A549 (cell line): ENCODE data around the gene TIAM2. TPM values are rescaled to one million over a fixed set of nuclear protein-coding genes. Genes with fewer than 3 reads are reported as not detected.
A peak's percentile ranks its signal among the peaks of the same experiment; 100 is the strongest.

Experiments used
- ATAC-seq, 2 experiments: fragments of 200-7000 bp in 1 of 2; fragments of >200 bp in 1 of 2; cut with Nextera tagmentation in 1 of 2; cut with Tn5 transposase in 1 of 2; 3 replicates each; pipeline versions ENCODE4 v1.8.0 to v1.9.1; 2018 to 2020; ENCODE audit warnings: mild to moderate bottlenecking in 1 of 2, moderate library complexity in 1 of 2
- CTCF ChIA-PET: fragments of 300-600 bp; sonication (Branson Sonifier 250); formaldehyde crosslinking; extraction: SDS; loops from one replicate; lab custom pipeline; 2021; ENCODE audit warnings: antibody characterized with exemption, inconsistent platforms; lab: Yijun Ruan, JAX
- POLR2A ChIA-PET: fragments of 350-600 bp; formaldehyde crosslinking; extraction: SDS; loops from one replicate; lab custom pipeline; 2021; ENCODE audit warnings: antibody characterized with exemption, inconsistent platforms; lab: Yijun Ruan, JAX
- DNase-seq, 2 experiments: peaks; one replicate each; pipeline versions ENCODE4 v3.0.0 to v3.0.0-alpha.2; 2011 to 2016; ENCODE audit warnings: low read depth in 1 of 2, low spot score in 1 of 2
- FAIRE-seq: peaks from 2 replicates; lab custom pipeline; 2011; peaks lifted over from hg19 to GRCh38; lab: Jason Lieb, UNC
- H3K27ac ChIP-seq, 2 experiments: fragments of >200 bp; sonication (Bioruptor Twin); formaldehyde crosslinking; 3 replicates each; pipeline ENCODE4 v1.5.1; 2016 to 2017
- H3K4me1 ChIP-seq: fragments of >200 bp; sonication (Bioruptor Twin); formaldehyde crosslinking; 3 replicates; pipeline ENCODE4 v1.6.1; 2016
- H3K4me2 ChIP-seq: fragments of >200 bp; sonication (Bioruptor Twin); formaldehyde crosslinking; 3 replicates; pipeline ENCODE4 v1.6.1; 2016
- H3K4me3 ChIP-seq: fragments of >200 bp; sonication (Bioruptor Twin); formaldehyde crosslinking; 3 replicates; pipeline ENCODE4 v1.5.1; 2016
- H3K9me3 ChIP-seq: fragments of >200 bp; sonication (Bioruptor Twin); formaldehyde crosslinking; 3 replicates; pipeline ENCODE4 v1.6.1; 2016
- BHLHE40 ChIP-seq: IDR thresholded peaks from 2 replicates; pipeline ENCODE4 v1.6.1; 2012; ENCODE audit warnings: low read depth, low read length, inconsistent platforms
- CEBPB ChIP-seq, 2 experiments: fragments of >200 bp in 1 of 2; sonication (Bioruptor Twin) in 1 of 2; formaldehyde crosslinking in 1 of 2; IDR thresholded peaks; 2 replicates each; pipeline ENCODE4 v1.6.1; 2012 to 2016
- CHD2 ChIP-seq: fragments of 150-350 bp; IDR thresholded peaks from 2 replicates; pipeline ENCODE4 v1.6.1; 2014; ENCODE audit warnings: low read length; ENCODE audit not compliant: partially characterized antibody
- ELK1 ChIP-seq: fragments of 150-350 bp; IDR thresholded peaks from 2 replicates; pipeline ENCODE4 v1.6.1; 2014; ENCODE audit warnings: low read depth, mild to moderate bottlenecking, low read length
- ESRRA ChIP-seq: fragments of 150-350 bp; IDR thresholded peaks from 2 replicates; pipeline ENCODE4 v1.6.1; 2014; ENCODE audit warnings: mild to moderate bottlenecking, low read length, borderline replicate concordance
- HDAC2 ChIP-seq: fragments of 200-600 bp; sonication (generic); IDR thresholded peaks from 2 replicates; pipeline ENCODE4 v1.6.1; 2016
- HMGXB4 ChIP-seq: fragments of 250-450 bp; sonication (Bioruptor Pico); IDR thresholded peaks from 2 replicates; pipeline ENCODE4 v1.5.0; 2021; ENCODE audit warnings: mild to moderate bottlenecking, moderate library complexity, borderline replicate concordance
- MAFK ChIP-seq: fragments of 450-650 bp; IDR thresholded peaks from 2 replicates; pipeline ENCODE4 v1.6.1; 2014; ENCODE audit not compliant: partially characterized antibody
- MAX ChIP-seq: IDR thresholded peaks from 2 replicates; pipeline ENCODE4 v1.6.1; 2012
- NFE2L2 ChIP-seq: fragments of 150-350 bp; conservative IDR thresholded peaks from 2 replicates; pipeline ENCODE4 v1.6.1; 2014; ENCODE audit warnings: low read length
- NPAS2 ChIP-seq: fragments of 250-450 bp; sonication (Bioruptor Pico); IDR thresholded peaks from 2 replicates; pipeline ENCODE4 v1.8.0; 2022; ENCODE audit warnings: mild to moderate bottlenecking, moderate library complexity, borderline replicate concordance
- NR3C1 ChIP-seq: fragments of >200 bp; sonication (Bioruptor Twin); formaldehyde crosslinking; IDR thresholded peaks from 3 replicates; pipeline ENCODE4 v1.6.1; 2017
- POLR2A ChIP-seq: IDR thresholded peaks from 2 replicates; pipeline ENCODE4 v1.6.1; 2012; ENCODE audit warnings: mild to moderate bottlenecking, low read length
- POLR2AphosphoS2 ChIP-seq: conservative IDR thresholded peaks from 2 replicates; pipeline ENCODE4 v1.6.1; 2012; ENCODE audit warnings: low read length, improper control_type of control experiment, inconsistent platforms
- RARB ChIP-seq: fragments of 250-450 bp; sonication (Bioruptor Pico); IDR thresholded peaks from 2 replicates; pipeline ENCODE4 v1.8.0; 2021; ENCODE audit warnings: mild to moderate bottlenecking, moderate library complexity
- RFX5 ChIP-seq: fragments of 450-650 bp; IDR thresholded peaks from 2 replicates; pipeline ENCODE4 v1.7.1; 2014; ENCODE audit warnings: antibody characterized with exemption, mild to moderate bottlenecking, moderate library complexity
- RNF2 ChIP-seq: fragments of 200-600 bp; sonication (generic); IDR thresholded peaks from 2 replicates; pipeline ENCODE4 v1.6.1; 2016; ENCODE audit warnings: low read depth, mild to moderate bottlenecking, antibody characterized with exemption, moderate library complexity, borderline replicate concordance
- SMC3 ChIP-seq: fragments of >200 bp; sonication (Bioruptor Twin); formaldehyde crosslinking; IDR thresholded peaks from 3 replicates; pipeline ENCODE4 v1.6.1; 2018; ENCODE audit warnings: inconsistent platforms
- SREBF2 ChIP-seq: fragments of 450-650 bp; IDR thresholded peaks from 2 replicates; pipeline ENCODE4 v1.6.1; 2014; ENCODE audit warnings: mild to moderate bottlenecking, moderate library complexity
- TFCP2L1 ChIP-seq: fragments of 250-450 bp; sonication (Bioruptor Pico); IDR thresholded peaks from 2 replicates; pipeline ENCODE4 v1.5.0; 2021; ENCODE audit warnings: mild to moderate bottlenecking
- TP53 ChIP-seq: fragments of 250-450 bp; sonication (Bioruptor Pico); IDR thresholded peaks from 2 replicates; pipeline ENCODE4 v1.5.0; 2021; ENCODE audit warnings: mild to moderate bottlenecking, moderate library complexity
- WGBS: methylation state at CpG from one replicate; pipeline ENCODE4 v1.1.6; 2017; ENCODE audit errors: missing lambda C conversion rate; 5-methylcytosine and 5-hydroxymethylcytosine counted together
- polyA plus RNA-seq, 4 experiments: library from polyadenylated mRNA; depleted of rRNA in 3 of 4; stranded (reverse); fragments of >200 nt; fragmentation: RNase III in 1 of 4; extraction: RNeasy Plus Mini Kit Qiagen cat#74134 plus additional on column Dnase treatment in 1 of 4; gene quantifications; 2 replicates in 3 of 4; 3 replicates in 1 of 4; pipeline ENCODE4 v1.2.3, GENCODE V29; 2011 to 2017
- TF ChIP-seq, protein P1 (sequence below): IDR thresholded peaks from 2 replicates; pipeline ENCODE4 v1.6.1; 2012; ENCODE audit warnings: low read depth, borderline replicate concordance
- TF ChIP-seq, protein P2 (sequence below): fragments of 450-650 bp; IDR thresholded peaks from 2 replicates; pipeline ENCODE4 v1.6.1; 2014; ENCODE audit warnings: antibody characterized with exemption
- TF ChIP-seq, protein P3 (sequence below): fragments of >200 bp; sonication (Bioruptor Twin); formaldehyde crosslinking; IDR thresholded peaks from 2 replicates; pipeline ENCODE4 v1.6.1; 2016

TIAM2 gene
- polyA plus RNA-seq, 2 of the 4 experiments (the other 2 are of a cell fraction), result 2.5 to 3.1 TPM

DNA sequence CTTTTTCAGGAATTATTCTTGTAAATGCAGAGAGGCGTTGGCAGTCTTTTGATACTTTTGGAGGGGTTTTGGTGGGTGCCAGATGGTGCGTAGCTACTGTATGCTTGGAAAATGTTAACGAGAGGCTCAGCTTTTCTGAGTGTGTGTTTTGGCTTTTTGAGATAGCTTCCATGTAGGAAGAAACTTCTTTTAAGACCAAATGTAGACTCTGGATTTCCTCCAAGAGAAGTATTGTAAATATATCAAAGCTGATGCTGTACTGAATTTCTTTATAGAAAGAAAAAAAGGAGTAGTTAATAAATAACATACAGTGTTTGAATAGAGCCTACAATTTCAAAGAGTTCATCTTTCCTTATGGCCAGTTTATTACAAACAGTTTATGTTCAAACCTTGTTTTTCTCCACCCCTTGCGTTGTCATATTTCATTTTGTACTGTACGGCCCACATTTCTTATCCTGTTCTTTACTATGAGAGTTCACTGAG is 16.7 kb downstream of the TIAM2 start:
- H3K4me3 ChIP-seq, result no peak overlapping the region
- peak overlapping the region; percentile 53 for H3K4me2 ChIP-seq
- ATAC-seq (no peak), DNase-seq (no peak), FAIRE-seq (no peak)
- POLR2A ChIA-PET, result interaction anchor here (1.2 kb wide), 1 partner anchor 15 kb away, joined by 3 read pairs; no protein-coding TSS in a partner anchor
- no peaks in the 10 kb centered on the region for H3K9me3 ChIP-seq
- H3K27ac ChIP-seq, result peak overlapping the region in 1 of 2 experiments; percentile 66; a peak in 3 of 6 replicates
- TF ChIP-seq NPAS2 (CRISPR knock-in tag), result no peak
- TF ChIP-seq, protein P1, sequence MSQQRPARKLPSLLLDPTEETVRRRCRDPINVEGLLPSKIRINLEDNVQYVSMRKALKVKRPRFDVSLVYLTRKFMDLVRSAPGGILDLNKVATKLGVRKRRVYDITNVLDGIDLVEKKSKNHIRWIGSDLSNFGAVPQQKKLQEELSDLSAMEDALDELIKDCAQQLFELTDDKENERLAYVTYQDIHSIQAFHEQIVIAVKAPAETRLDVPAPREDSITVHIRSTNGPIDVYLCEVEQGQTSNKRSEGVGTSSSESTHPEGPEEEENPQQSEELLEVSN, result no peak
- TF ChIP-seq TFCP2L1, result no peak
- TF ChIP-seq ESRRA, result no peak
- no peak for TF ChIP-seq NR3C1
- no peak for TF ChIP-seq HDAC2
- no peak for TF ChIP-seq CEBPB (IDR thresholded peaks at IDR 0.05)
- WGBS, result 40% methylated on average over 5 of the region's 5 CpGs
- CTCF ChIA-PET, result no interaction called here
- H3K4me1 ChIP-seq, result peaks cover 56% of the 10 kb centered on the region

GRCh38 chr6:155013457-155013876 is 18.4 kb downstream of the TIAM2 start:
- Histone ChIP-seq H3K4me1 (peaks cover 65% of the 10 kb centered on the region), H3K9me3 (no peaks in the 10 kb centered on the region), H3K27ac (peak overlapping the region in 1 of 2 experiments; percentile 20; a peak in 2 of 6 replicates), H3K4me3 (no peak overlapping the region), H3K4me2 (no peak overlapping the region; the same call in 2 of the 3 replicates)
- TF ChIP-seq CEBPB (IDR thresholded peaks at IDR 0.05) (no peak), NPAS2 (CRISPR knock-in tag) (no peak), ELK1 (no peak), MAFK (peak; percentile 51), SMC3 (no peak), POLR2AphosphoS2 (no peak)
- TF ChIP-seq, protein P2, sequence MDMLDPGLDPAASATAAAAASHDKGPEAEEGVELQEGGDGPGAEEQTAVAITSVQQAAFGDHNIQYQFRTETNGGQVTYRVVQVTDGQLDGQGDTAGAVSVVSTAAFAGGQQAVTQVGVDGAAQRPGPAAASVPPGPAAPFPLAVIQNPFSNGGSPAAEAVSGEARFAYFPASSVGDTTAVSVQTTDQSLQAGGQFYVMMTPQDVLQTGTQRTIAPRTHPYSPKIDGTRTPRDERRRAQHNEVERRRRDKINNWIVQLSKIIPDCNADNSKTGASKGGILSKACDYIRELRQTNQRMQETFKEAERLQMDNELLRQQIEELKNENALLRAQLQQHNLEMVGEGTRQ, result no peak
- TF ChIP-seq, protein P3, sequence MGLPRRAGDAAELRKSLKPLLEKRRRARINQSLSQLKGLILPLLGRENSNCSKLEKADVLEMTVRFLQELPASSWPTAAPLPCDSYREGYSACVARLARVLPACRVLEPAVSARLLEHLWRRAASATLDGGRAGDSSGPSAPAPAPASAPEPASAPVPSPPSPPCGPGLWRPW, result no peak
- ATAC-seq (no peak), FAIRE-seq (no peak), DNase-seq (no peak)
- WGBS, result 76% methylated on average over 4 of the region's 4 CpGs
- ChIA-PET CTCF (no interaction called here), POLR2A (no interaction called here)

DNA sequence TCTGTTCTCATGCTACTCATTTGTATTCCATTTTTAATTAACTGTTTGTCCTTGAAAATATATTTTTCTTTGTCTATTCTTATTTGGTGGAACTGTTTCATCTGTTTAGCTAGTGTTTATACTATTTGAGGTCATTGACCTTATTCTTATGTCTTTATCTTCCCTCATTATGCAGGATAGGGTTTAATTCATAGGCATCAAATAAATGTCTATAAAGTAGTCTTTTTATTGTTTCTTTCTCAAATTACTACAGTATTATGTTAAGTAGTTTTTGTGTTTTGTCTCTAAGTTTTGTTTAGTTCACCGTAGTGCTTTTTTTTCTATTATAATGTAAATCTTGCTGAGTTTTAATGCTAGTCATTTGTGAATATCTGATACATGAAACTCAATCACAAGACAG is 19.0 kb downstream of the TIAM2 start:
- POLR2A ChIA-PET, result no interaction called here
- peaks cover 65% of the 10 kb centered on the region for H3K4me1 ChIP-seq
- no peak for TF ChIP-seq RNF2
- TF ChIP-seq TP53 (CRISPR knock-in tag), result no peak
- TF ChIP-seq POLR2A, result no peak
- TF ChIP-seq, all 56 proteins: peak for 0
- Histone ChIP-seq H3K4me3 (no peak overlapping the region), H3K27ac (no peak overlapping the region; a peak in 1 of 6 replicates), H3K4me2 (peak overlapping the region; percentile 71), H3K9me3 (no peaks in the 10 kb centered on the region)
- CTCF ChIA-PET, result no interaction called here
- no peak for DNase-seq
- 85% methylated on average over 1 of the region's 1 CpG for WGBS
- ATAC-seq, result no peak
- FAIRE-seq, result no peak

- peak overlapping the region; percentile 71 for H3K4me2 ChIP-seq
- CTCF ChIA-PET, result no interaction called here
- TF ChIP-seq CEBPB (IDR thresholded peaks at IDR 0.05) (no peak), HMGXB4 (CRISPR knock-in tag) (no peak), NFE2L2 (no peak), SREBF2 (no peak), NR3C1 (no peak), MAX (no peak), BHLHE40 (no peak), RFX5 (no peak), CHD2 (no peak), TP53 (CRISPR knock-in tag) (no peak), MAFK (no peak), RARB (CRISPR knock-in tag) (no peak)
- TF ChIP-seq, protein P1, result no peak
These were observed 19.7 kb downstream of the TIAM2 start for GRCh38 chr6:155014670-155015300.

More at GRCh38 chr6:155014670-155015300, 19.7 kb downstream of the TIAM2 start:
- DNase-seq, result peak in 1 of 2 experiments; percentile 52
- ATAC-seq, result peak; percentile 62 to 80; a peak in 4 of 6 replicates
- POLR2A ChIA-PET, result no interaction called here
- Histone ChIP-seq H3K27ac (peak overlapping the region; percentile 30 to 78; a peak in 4 of 6 replicates), H3K9me3 (no peaks in the 10 kb centered on the region), H3K4me1 (peaks cover 65% of the 10 kb centered on the region), H3K4me3 (no peak overlapping the region)
- FAIRE-seq, result no peak
- WGBS, result 60% methylated on average over 3 of the region's 3 CpGs
